RPMI8226 (cell line): ENCODE results near the gene MAD1L1.
"Not testable (repeated sequence)": the region's sequence is repeated elsewhere in the genome, so short reads cannot be mapped to it uniquely, and the experiment has no call there.

Experiments used
- DNase-seq: peaks from one replicate; pipeline ENCODE4 v3.0.0-alpha.2; 2015

MAD1L1 gene

GRCh38 chr7:1843271-1843861 is 389.4 kb downstream of the MAD1L1 start:
- DNase-seq: no peak

GRCh38 chr7:1842321-1843221 is 390.2 kb downstream of the MAD1L1 start:
- no peak for DNase-seq

- DNase-seq: not testable (repeated sequence)
Observed at GRCh38 chr7:1841286-1842021, 391.3 kb downstream of the MAD1L1 start.

- DNase-seq: not testable (repeated sequence)
Observed at GRCh38 chr7:1840744-1841143, 392.0 kb downstream of the MAD1L1 start.

GRCh38 chr7:1839701-1840100 is 393.0 kb downstream of the MAD1L1 start:
- DNase-seq: no peak

GRCh38 chr7:1838911-1839531 is 393.7 kb downstream of the MAD1L1 start:
- DNase-seq: not testable (repeated sequence)

- DNase-seq: not testable (repeated sequence)
Observed at GRCh38 chr7:1838544-1838872, 394.2 kb downstream of the MAD1L1 start.

GRCh38 chr7:1837696-1838543 is 394.8 kb downstream of the MAD1L1 start:
- not testable (repeated sequence) for DNase-seq

- DNase-seq: not testable (repeated sequence)
Observed at GRCh38 chr7:1831933-1832535, 400.7 kb downstream of the MAD1L1 start.

GRCh38 chr7:1831471-1831870 is 401.3 kb downstream of the MAD1L1 start:
- not testable (repeated sequence) for DNase-seq

- DNase-seq: not testable (repeated sequence)
Observed at GRCh38 chr7:1829668-1830067, 403.1 kb downstream of the MAD1L1 start.

- DNase-seq: no peak
Observed at GRCh38 chr7:1829111-1829510, 403.6 kb downstream of the MAD1L1 start.

- not testable (repeated sequence) for DNase-seq
Observed at GRCh38 chr7:1828170-1828569, 404.6 kb downstream of the MAD1L1 start.

- not testable (repeated sequence) for DNase-seq
Observed at GRCh38 chr7:1827521-1827981, 405.2 kb downstream of the MAD1L1 start.

GRCh38 chr7:1826931-1827330 is 405.8 kb downstream of the MAD1L1 start:
- not testable (repeated sequence) for DNase-seq

GRCh38 chr7:1825897-1826741 is 406.6 kb downstream of the MAD1L1 start:
- DNase-seq: no peak

GRCh38 chr7:1825647-1825896 is 407.2 kb downstream of the MAD1L1 start:
- not testable (repeated sequence) for DNase-seq

- not testable (repeated sequence) for DNase-seq
Observed at GRCh38 chr7:1824882-1825646, 407.7 kb downstream of the MAD1L1 start.

GRCh38 chr7:1824151-1824881 is 408.4 kb downstream of the MAD1L1 start:
- not testable (repeated sequence) for DNase-seq
